Measurements from ENCODE around the gene FKBP3. TPM values are rescaled to one million over a fixed set of nuclear protein-coding genes. Genes with fewer than 3 reads are reported as not detected.
A peak's percentile ranks its signal among the peaks of the same experiment; 100 is the strongest.
"Not testable (repeated sequence)": the region's sequence is repeated elsewhere in the genome, so short reads cannot be mapped to it uniquely, and the experiment has no call there.

The FKBP3 gene
- total RNA-seq: 10 to 100 TPM; 47.6 to 50.8 TPM

- peak within 1 kb of the TSS; percentile 98 for H3K27ac Mint-ChIP-seq
- intact Hi-C loops (cut with micrococcal nuclease): loop anchor here (1.0 kb wide), 7 partner anchors 20 to 237 kb away; partner anchors contain the start of genes MIS18BP1, PRPF39 and TOGARAM1
- H3K36me3 Mint-ChIP-seq (ENCODE audit: low read depth): peaks cover 5% of the 10 kb centered on the region
- no peaks in the 10 kb centered on the region for H3K9me3 Mint-ChIP-seq
- peak; percentile 97 for DNase-seq
- CTCF ChIA-PET: interaction anchor here (1.0 kb wide), 1 partner anchor 119 kb away, joined by 3 read pairs; no protein-coding TSS in a partner anchor
- H3K4me1 Mint-ChIP-seq (ENCODE audit: low read depth): peaks cover 37% of the 10 kb centered on the region
- peak within 1 kb of the TSS; percentile 99 for H3K4me3 Mint-ChIP-seq
- no peaks in the 10 kb centered on the region for H3K27me3 Mint-ChIP-seq (ENCODE audit: low read depth)
Observed at GRCh38 chr14:45134051-45134958, at the start of gene FKBP3. Gene FKBP3 (minus strand): TSS chr14:45134481. CDS start chr14:45134456, 25 bp downstream.

DNA sequence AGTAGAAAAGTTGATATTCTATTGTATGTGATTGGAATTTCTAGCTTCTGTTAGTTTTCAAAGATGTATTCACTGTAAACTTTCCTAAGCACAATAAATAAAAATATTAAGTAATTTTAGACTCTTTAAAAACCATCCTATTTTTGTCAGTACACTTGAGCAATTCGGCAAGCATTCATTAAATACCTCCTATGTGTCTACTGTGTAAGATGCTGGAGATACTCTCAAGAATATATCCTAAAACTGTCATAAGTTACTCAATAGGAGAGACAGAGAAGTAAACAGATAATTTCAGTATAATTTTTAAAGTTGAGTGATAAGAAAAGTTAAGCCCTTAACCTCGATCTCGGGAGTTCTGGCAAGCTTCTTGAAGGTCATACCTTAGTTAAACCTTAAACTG lies 47.5 kb upstream of the FKBP3 start:
- no peak overlapping the region for H3K27ac Mint-ChIP-seq
- no peaks in the 10 kb centered on the region for H3K27me3 Mint-ChIP-seq (ENCODE audit: low read depth)
- no peaks in the 10 kb centered on the region for H3K9me3 Mint-ChIP-seq
- H3K36me3 Mint-ChIP-seq (ENCODE audit: low read depth): peaks cover 16% of the 10 kb centered on the region
- intact Hi-C loops (cut with micrococcal nuclease): no loop called here
- DNase-seq: no peak
- CTCF ChIA-PET: no interaction called here
- no peak overlapping the region for H3K4me3 Mint-ChIP-seq
- H3K4me1 Mint-ChIP-seq (ENCODE audit: low read depth): no peaks in the 10 kb centered on the region

GRCh38 chr14:45181329-45181728 lies 47.0 kb upstream of the FKBP3 start:
- Mint-ChIP-seq H3K27ac (no peak overlapping the region), H3K27me3 (ENCODE audit: low read depth) (no peaks in the 10 kb centered on the region), H3K4me3 (no peak overlapping the region), H3K4me1 (ENCODE audit: low read depth) (no peaks in the 10 kb centered on the region), H3K9me3 (no peaks in the 10 kb centered on the region), H3K36me3 (ENCODE audit: low read depth) (peaks cover 13% of the 10 kb centered on the region)
- intact Hi-C loops (cut with micrococcal nuclease): no loop called here
- DNase-seq: no peak
- CTCF ChIA-PET: no interaction called here

- no peaks in the 10 kb centered on the region for H3K27me3 Mint-ChIP-seq (ENCODE audit: low read depth)
- no peaks in the 10 kb centered on the region for H3K4me1 Mint-ChIP-seq (ENCODE audit: low read depth)
- DNase-seq: no peak
- no peak overlapping the region for H3K27ac Mint-ChIP-seq
- CTCF ChIA-PET: no interaction called here
- H3K36me3 Mint-ChIP-seq (ENCODE audit: low read depth): peaks cover 10% of the 10 kb centered on the region
- H3K4me3 Mint-ChIP-seq: no peak overlapping the region
- H3K9me3 Mint-ChIP-seq: no peaks in the 10 kb centered on the region
- intact Hi-C loops (cut with micrococcal nuclease): no loop called here
Observed at GRCh38 chr14:45177076-45177475, 42.8 kb upstream of the FKBP3 start.

- DNase-seq: no peak
- CTCF ChIA-PET: no interaction called here
- intact Hi-C loops (cut with micrococcal nuclease): no loop called here
Observed at GRCh38 chr14:45169906-45170305, 35.6 kb upstream of the FKBP3 start.

DNA sequence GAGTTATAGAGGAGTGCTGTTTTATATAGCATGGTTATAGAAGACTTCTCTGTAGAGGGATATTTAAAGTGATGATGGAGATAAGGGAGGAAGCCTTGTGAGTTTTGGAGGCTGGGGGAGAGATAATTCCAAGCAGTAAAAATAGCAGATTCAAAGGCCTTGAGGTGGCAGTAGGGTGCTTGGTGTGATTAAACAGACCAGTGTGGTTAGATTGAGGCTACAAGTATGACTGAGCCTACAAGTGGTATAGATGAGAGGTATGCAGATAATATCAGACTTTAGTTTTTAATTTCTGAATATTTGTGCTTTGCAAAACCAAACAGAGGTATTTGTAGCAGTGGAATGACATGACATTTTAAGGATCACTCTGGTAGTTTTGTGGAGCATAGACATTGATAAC lies 21.8 kb upstream of the FKBP3 start:
- Mint-ChIP-seq H3K27ac (no peak overlapping the region), H3K27me3 (ENCODE audit: low read depth) (no peaks in the 10 kb centered on the region), H3K4me1 (ENCODE audit: low read depth) (no peaks in the 10 kb centered on the region), H3K36me3 (ENCODE audit: low read depth) (peaks cover 5% of the 10 kb centered on the region), H3K9me3 (no peaks in the 10 kb centered on the region), H3K4me3 (no peak overlapping the region)
- intact Hi-C loops (cut with micrococcal nuclease): loop anchor here (5.0 kb wide), 1 partner anchor 111 kb away; no protein-coding TSS in a partner anchor
- CTCF ChIA-PET: no interaction called here
- DNase-seq: no peak

More at GRCh38 chr14:45169906-45170305, 35.6 kb upstream of the FKBP3 start:
- Mint-ChIP-seq H3K36me3 (ENCODE audit: low read depth) (peaks cover 18% of the 10 kb centered on the region), H3K27me3 (ENCODE audit: low read depth) (no peaks in the 10 kb centered on the region), H3K4me3 (no peak overlapping the region), H3K9me3 (no peaks in the 10 kb centered on the region), H3K4me1 (ENCODE audit: low read depth) (no peaks in the 10 kb centered on the region), H3K27ac (no peak overlapping the region)

- intact Hi-C loops (cut with micrococcal nuclease): no loop called here
- no peak for DNase-seq
- H3K36me3 Mint-ChIP-seq (ENCODE audit: low read depth): peaks cover 11% of the 10 kb centered on the region
- CTCF ChIA-PET: no interaction called here
- H3K4me1 Mint-ChIP-seq (ENCODE audit: low read depth): no peaks in the 10 kb centered on the region
- H3K4me3 Mint-ChIP-seq: no peak overlapping the region
- H3K9me3 Mint-ChIP-seq: no peaks in the 10 kb centered on the region
- H3K27me3 Mint-ChIP-seq (ENCODE audit: low read depth): no peaks in the 10 kb centered on the region
- no peak overlapping the region for H3K27ac Mint-ChIP-seq
Observed at GRCh38 chr14:45150386-45150890, 16.2 kb upstream of the FKBP3 start.

DNA sequence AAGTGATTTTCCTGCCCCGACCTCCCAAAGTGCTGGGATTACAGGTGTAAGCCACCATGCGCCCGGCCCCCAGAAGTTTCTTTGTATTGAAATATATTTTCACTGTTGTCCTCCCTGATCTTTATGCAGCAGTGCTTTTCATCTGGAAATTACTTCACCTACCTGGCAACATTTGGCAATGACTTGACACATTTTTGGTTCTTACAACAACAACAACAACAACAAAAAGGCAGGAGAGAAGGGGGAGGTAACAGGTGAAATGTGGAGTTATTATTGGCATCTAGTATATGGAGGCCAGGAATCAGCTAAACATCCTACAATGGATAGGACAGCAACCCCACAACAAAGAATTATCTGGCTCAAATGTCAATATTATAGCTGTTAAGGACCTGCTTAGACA lies 15.3 kb upstream of the FKBP3 start:
- no peaks in the 10 kb centered on the region for H3K9me3 Mint-ChIP-seq
- no peak overlapping the region for H3K27ac Mint-ChIP-seq
- intact Hi-C loops (cut with micrococcal nuclease): no loop called here
- H3K36me3 Mint-ChIP-seq (ENCODE audit: low read depth): peaks cover 11% of the 10 kb centered on the region
- H3K4me3 Mint-ChIP-seq: no peak overlapping the region
- DNase-seq: no peak
- H3K4me1 Mint-ChIP-seq (ENCODE audit: low read depth): peaks cover 4% of the 10 kb centered on the region
- no peaks in the 10 kb centered on the region for H3K27me3 Mint-ChIP-seq (ENCODE audit: low read depth)
- CTCF ChIA-PET: interaction anchor here (0.6 to 1.0 kb wide), 2 partner anchors 19 to 74 kb away, joined by 3 read pairs; no protein-coding TSS in a partner anchor

DNA sequence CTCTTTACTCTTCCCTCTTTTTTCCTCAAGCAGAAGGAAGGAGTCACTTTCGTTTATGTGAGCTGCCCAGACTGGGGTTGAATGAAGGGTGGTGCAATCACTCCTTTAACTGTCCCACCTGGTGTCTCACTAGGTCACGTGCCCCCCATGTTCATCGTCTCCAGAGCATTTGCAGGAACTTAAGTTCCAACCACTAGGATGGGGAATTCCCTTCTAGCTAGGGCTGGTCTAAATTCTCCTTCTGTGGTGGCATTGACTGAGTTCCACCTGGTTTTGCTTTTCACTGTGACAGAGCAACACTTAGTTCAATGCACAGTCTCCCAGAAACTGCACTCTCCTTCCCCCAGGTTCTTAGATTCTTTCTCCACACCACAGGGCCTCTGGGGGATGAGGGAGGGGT lies 10.9 kb upstream of the FKBP3 start:
- CTCF ChIA-PET: no interaction called here
- Mint-ChIP-seq H3K9me3 (no peaks in the 10 kb centered on the region), H3K36me3 (ENCODE audit: low read depth) (peaks cover 20% of the 10 kb centered on the region), H3K27me3 (ENCODE audit: low read depth) (no peaks in the 10 kb centered on the region), H3K4me3 (no peak overlapping the region), H3K4me1 (ENCODE audit: low read depth) (peaks cover 11% of the 10 kb centered on the region), H3K27ac (no peak overlapping the region)
- no peak for DNase-seq
- intact Hi-C loops (cut with micrococcal nuclease): no loop called here

DNA sequence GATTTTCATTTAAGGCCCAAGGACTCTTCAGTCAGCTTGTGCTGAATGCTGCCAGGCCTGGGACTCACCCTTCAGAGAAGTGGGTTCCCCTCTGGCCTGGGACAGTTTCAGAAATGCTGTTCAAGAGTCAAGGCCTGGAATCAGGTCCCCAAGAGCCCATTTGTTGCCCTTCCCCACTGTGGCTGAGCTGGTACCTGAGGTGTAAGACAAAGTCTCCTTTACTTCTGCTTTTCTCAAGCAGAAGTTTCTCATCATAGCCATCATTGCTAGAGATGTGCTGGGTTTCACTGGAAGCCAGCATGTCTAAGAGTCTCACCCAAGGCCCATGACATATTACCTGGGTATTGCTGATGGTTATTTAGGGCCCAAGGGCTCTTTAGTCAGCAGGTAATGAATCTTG lies 10.4 kb upstream of the FKBP3 start:
- Mint-ChIP-seq H3K4me1 (ENCODE audit: low read depth) (peaks cover 11% of the 10 kb centered on the region), H3K9me3 (no peaks in the 10 kb centered on the region), H3K27ac (no peak overlapping the region), H3K4me3 (no peak overlapping the region), H3K36me3 (ENCODE audit: low read depth) (peaks cover 21% of the 10 kb centered on the region), H3K27me3 (ENCODE audit: low read depth) (no peaks in the 10 kb centered on the region)
- intact Hi-C loops (cut with micrococcal nuclease): no loop called here
- DNase-seq: no peak
- CTCF ChIA-PET: no interaction called here

DNA sequence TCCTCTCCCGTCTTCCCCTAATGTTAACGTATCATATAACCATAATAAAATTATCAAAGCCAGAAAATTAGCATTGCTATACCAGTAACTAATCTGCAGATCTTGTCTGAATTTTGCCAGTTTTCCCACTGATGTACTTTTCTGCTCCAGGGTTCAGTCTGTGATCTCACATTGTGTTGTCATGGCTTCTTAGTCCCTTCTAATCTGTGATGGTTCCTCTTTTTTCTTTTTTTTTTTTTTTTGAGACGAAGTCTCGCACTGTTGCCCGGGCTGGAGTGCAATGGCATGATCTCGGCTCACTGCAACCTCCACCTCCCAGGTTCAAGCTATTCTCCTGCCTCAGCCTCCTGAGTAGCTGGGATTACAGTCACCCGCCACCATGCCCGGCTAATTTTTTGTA lies 7.8 kb upstream of the FKBP3 start:
- H3K27ac Mint-ChIP-seq; H3K4me3 Mint-ChIP-seq; DNase-seq; H3K9me3 Mint-ChIP-seq; CTCF ChIA-PET; intact Hi-C loops (cut with micrococcal nuclease); H3K27me3 Mint-ChIP-seq (ENCODE audit: low read depth): not testable (repeated sequence)
- peaks cover 28% of the 10 kb centered on the region for H3K4me1 Mint-ChIP-seq (ENCODE audit: low read depth)
- peaks cover 18% of the 10 kb centered on the region for H3K36me3 Mint-ChIP-seq (ENCODE audit: low read depth)

DNA sequence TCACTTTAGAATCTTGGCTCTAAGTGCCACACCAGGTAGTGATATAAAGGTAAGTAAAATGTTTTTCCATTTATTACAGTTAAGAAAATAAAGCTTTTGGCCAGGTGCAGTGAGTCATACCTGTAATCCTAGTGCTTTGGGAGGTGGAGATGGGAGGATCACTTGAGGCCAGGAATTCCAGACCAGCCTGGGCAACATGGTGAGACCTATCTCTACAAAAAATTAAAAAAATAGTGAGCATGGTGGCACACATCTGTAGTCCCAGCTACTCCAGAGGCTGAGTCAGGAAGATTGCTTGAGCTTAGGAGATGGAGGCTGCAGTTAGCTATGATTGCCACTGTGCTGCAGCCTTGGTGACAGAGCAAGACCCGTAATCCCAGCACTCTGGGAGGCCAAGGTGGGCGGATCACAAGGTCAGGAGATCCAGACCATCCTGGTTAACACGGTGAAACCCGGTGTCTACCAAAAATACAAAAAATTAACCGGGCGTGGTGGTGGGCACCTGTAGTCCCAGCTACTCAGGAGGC lies 6.4 kb upstream of the FKBP3 start:
- no peak for DNase-seq
- CTCF ChIA-PET: no interaction called here
- no peaks in the 10 kb centered on the region for H3K27me3 Mint-ChIP-seq (ENCODE audit: low read depth)
- H3K9me3 Mint-ChIP-seq: no peaks in the 10 kb centered on the region
- H3K4me3 Mint-ChIP-seq: no peak overlapping the region
- H3K36me3 Mint-ChIP-seq (ENCODE audit: low read depth): peaks cover 16% of the 10 kb centered on the region
- intact Hi-C loops (cut with micrococcal nuclease): no loop called here
- peaks cover 29% of the 10 kb centered on the region for H3K4me1 Mint-ChIP-seq (ENCODE audit: low read depth)
- H3K27ac Mint-ChIP-seq: no peak overlapping the region
